Measurements from ENCODE around the gene THAP4. TPM values are rescaled to one million over a fixed set of nuclear protein-coding genes. Genes with fewer than 3 reads are reported as not detected.

Gene THAP4
- polyA plus RNA-seq, 1 donor = 42.7 TPM

- no peak for DNase-seq (ENCODE audit: low read depth)
Measured at GRCh38 chr2:241547781-241548450, 89.0 kb downstream of the THAP4 start.

GRCh38 chr2:241546771-241547498 lies 90.0 kb downstream of the THAP4 start:
- DNase-seq (ENCODE audit: low read depth) = no peak

GRCh38 chr2:241545523-241546473 lies 91.2 kb downstream of the THAP4 start:
- DNase-seq (ENCODE audit: low read depth) = no peak

DNA sequence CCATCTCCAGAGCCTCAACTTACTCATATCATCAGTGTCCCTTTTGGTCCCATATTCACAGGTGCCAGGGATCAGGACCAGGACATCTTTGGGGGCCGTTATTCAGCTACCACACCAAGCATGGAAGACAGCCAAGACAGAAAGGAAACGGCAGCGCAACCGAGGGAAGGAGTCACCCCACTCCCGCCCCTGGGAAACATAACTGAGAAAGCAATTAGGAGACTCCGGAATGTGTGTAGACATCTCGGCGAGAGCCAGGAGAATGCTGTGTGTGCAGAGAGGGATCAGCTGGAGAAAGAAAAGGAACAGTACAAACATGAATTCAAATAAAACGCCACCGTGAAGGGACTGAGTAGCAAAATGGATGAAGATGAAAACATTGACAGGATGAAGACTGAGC lies 91.9 kb downstream of the THAP4 start:
- no peak for DNase-seq (ENCODE audit: low read depth)

DNA sequence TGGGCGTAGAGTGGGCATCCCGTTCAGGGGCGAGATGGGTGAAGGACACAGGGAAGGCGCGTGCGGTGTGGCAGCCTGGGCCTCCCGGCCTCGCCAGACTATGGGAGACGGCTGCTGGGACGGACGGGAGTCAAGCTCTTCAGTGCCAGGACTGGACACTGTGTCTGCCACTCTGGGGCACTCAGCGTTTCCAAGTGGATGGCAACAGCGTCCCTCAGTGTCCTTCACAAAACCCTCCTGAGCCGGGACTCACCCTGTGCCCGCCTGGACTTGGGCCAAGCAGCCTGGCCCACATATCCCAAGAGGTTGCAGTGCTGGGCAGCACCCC lies 94.7 kb downstream of the THAP4 start:
- DNase-seq (ENCODE audit: low read depth) = no peak

- no peak for DNase-seq (ENCODE audit: low read depth)
Measured at GRCh38 chr2:241541564-241542277, 95.2 kb downstream of the THAP4 start.

DNA sequence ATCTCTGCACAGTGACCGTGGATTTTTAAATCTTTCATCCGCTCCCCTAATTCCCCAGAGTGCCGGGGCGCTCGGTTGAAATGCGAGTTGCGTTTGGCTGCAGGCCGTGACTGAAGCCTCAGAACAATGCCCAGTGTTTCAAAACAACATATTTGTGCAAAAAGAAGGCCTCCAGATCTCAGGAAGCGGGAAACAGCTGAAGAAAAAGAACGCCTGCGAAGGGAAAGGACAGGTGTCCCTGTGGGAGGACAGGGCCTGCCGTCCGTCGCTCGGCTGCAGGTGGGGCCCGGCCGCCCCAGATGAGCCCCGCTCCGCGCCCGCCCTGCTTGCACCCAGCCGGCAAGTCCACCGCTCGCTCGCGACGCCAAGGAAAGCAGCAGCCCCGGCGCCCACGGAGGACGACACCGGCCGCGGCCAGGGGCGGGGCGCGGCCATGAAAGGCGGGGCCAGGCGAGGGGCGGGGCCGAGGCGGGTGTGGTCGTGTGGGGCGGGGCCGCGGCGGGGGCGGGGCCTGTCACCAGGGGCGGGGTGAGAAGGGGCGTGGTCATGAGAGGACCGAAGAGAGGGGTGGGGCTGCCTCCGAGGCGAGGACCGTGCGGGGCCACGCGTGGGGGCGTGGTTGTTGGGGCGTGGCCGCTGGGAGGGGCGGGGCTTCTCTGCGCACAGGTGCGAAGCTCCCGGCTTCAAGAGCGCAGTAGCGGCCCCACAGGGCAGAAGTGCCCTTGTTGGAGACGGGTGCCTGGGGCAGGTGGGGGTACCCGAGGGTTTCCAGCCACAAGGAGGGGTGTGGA lies 96.0 kb downstream of the THAP4 start:
- no peak for DNase-seq (ENCODE audit: low read depth)

DNA sequence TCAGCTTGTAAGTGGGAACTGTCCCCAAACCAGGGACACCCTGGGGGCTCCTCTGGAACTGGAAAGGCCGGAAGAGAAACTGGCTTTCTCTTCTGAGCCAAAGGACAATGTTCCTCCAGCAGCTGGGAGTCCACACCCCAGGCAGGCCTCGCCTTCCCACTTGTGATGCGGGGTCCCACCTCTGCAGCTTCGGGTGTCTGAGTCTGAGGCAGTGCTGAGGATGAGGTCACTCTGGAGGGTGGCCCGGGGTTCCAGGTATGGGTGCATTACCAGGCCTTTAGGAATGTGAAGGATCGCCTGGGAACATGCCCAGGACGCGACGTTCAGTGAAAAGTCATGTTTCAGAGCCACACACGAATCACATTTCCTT lies 96.6 kb downstream of the THAP4 start:
- no peak for DNase-seq (ENCODE audit: low read depth)

DNA sequence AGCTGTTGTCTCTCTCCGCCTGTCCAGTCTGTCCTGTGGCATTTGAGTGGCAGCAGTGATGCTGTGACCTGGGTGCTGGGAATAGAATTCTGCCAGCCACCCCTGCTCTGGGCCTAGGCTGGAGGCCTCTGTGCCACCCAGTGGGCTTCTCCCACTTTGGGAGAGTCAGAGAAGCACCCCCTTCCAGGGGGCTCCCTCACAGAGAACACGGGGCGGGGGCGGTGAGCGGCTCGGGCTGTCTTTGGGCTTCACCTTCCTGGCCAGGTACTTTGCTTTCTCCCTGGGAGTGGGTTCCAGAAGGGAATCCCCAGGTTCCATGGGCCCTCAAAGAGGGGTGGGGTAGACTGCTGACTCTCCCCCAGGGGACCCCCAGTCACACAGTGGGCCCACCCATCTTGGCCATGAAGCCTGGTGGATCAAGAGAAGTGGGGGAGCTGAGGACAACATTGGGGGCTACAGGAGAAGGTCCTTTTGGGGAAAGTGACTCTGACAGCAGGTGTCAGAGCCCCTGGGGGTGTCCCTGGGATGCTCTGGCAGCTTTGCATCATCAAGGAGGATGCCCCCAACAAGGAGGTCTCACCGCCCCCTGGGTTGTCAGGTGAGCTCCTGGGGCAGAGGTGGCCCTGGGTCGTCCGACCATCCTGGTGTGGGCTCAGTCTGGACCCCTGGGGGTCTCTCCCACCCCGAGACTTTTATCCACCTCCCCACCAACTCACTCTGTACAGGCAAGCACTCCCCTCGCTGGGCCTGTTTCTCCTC lies 97.2 kb downstream of the THAP4 start:
- no peak for DNase-seq (ENCODE audit: low read depth)

DNA sequence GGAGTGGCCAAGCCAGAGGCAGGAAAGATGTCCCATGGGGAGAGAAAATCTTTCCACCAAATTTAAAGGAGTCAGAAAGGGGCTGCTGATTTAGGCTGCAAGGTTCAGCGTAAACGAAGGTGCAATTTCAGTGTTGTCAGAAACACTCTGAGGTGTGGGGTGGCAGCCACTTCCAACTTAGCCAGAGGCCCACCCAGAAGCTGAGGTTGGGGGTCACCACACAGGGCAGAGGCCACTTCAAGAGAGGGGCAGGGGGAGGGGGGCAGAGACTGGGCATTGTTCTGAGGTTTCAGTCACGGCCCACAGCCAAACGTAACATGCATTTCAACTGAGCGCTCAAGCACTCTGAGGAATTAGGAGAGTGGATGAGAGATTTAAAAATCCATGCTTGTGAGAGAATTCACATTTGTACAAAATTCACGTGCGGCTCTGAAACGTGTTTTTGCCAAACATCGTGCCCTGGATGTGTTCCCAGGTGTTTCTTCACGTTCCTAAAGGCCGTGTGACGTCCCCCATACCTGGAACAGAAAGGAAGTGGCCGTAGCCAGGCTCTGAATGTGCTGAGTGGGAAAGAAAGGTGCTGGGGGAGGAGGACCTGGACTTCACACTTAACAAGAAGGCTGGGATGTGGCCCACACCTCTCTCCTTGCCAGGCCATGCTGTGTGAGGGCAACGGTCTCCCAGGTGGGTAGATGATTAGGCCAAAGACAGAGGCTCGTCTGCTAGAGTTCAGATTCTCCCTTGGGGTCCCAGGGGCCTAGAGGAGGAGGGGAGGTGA lies 97.9 kb downstream of the THAP4 start:
- DNase-seq (ENCODE audit: low read depth) = no peak

- no peak for DNase-seq (ENCODE audit: low read depth)
Measured at GRCh38 chr2:241535871-241536655, 100.9 kb downstream of the THAP4 start.

GRCh38 chr2:241534701-241535375 lies 102.1 kb downstream of the THAP4 start:
- no peak for DNase-seq (ENCODE audit: low read depth)

Other genes starting within 250 kb of the THAP4 start
- gene STK25, start 128.6 kb downstream of the THAP4 start, polyA plus RNA-seq (ENCODE audit: insufficient read length) = 289 TPM
- gene BOK, start 78.4 kb downstream of the THAP4 start, polyA plus RNA-seq (ENCODE audit: insufficient read length) = 63.4 TPM
- gene ATG4B, start 535 bp upstream of the THAP4 start, polyA plus RNA-seq (ENCODE audit: insufficient read length) = 51.9 TPM
- gene DTYMK, start 49.7 kb upstream of the THAP4 start, polyA plus RNA-seq (ENCODE audit: insufficient read length) = 24.8 TPM
- gene ING5, start 64.9 kb upstream of the THAP4 start, polyA plus RNA-seq (ENCODE audit: insufficient read length) = 25.0 TPM
- 24.9 TPM for gene D2HGDH, start 97.5 kb upstream of the THAP4 start, polyA plus RNA-seq (ENCODE audit: insufficient read length)
- gene GAL3ST2, start 139.7 kb upstream of the THAP4 start, polyA plus RNA-seq (ENCODE audit: insufficient read length) = 0.20 TPM
- 7.0 TPM for gene NEU4, start 172.0 kb upstream of the THAP4 start, polyA plus RNA-seq (ENCODE audit: insufficient read length)
- gene PDCD1, start 221.7 kb upstream of the THAP4 start, polyA plus RNA-seq (ENCODE audit: insufficient read length) = 0.13 TPM
- 0.08 TPM for gene RTP5, start 232.6 kb upstream of the THAP4 start, polyA plus RNA-seq (ENCODE audit: insufficient read length)

All from forelimb muscle (tissue), 1 donor.